HCT116 (cell line): Measurements from ENCODE around the gene QKI. TPM values are rescaled to one million over a fixed set of nuclear protein-coding genes. Genes with fewer than 3 reads are reported as not detected.

ENCODE experiments used
- ATAC-seq: fragments of 200-7000 bp; cut with Tn5 transposase; 2 replicates; pipeline ENCODE4 v1.9.1; 2020; ENCODE audit warnings: mild to moderate bottlenecking, moderate library complexity
- BruUV-seq: library from RNA; stranded (reverse); fragments of 400-500 nt; replicated peaks from 2 replicates; lab custom pipeline; 2021; lab: Mats Ljungman, UMichigan
- CTCF ChIA-PET: fragments of 300-600 bp; sonication (Branson Sonifier 250); formaldehyde crosslinking; loops from one replicate; lab custom pipeline; 2021; ENCODE audit warnings: antibody characterized with exemption; lab: Charles Lee
- POLR2A ChIA-PET: fragments of 300-600, 350-600 bp; sonication (Branson Sonifier 250); formaldehyde crosslinking; loops from one replicate; lab custom pipeline; 2021; ENCODE audit warnings: antibody characterized with exemption; lab: Charles Lee
- RAD21 ChIA-PET, 2 experiments: fragments of 300-600 bp; sonication (Branson Sonifier 250); formaldehyde crosslinking; loops; one replicate each; lab custom pipeline; 2023; ENCODE audit warnings: low total read pairs in 2 of 2; ENCODE audit not compliant: uncharacterized antibody in 2 of 2, unreplicated experiment in 2 of 2, low non-redundant PET in 1 of 2; lab: Charles Lee
- DNase-seq: peaks from one replicate; pipeline ENCODE4 v3.0.0-alpha.2; 2010; ENCODE audit warnings: low read depth, low spot score
- H2AFZ ChIP-seq: fragments of 200-600 bp; shearing (Covaris generic), sonication (generic); 2 replicates; pipeline ENCODE4 v1.6.1; 2017; ENCODE audit warnings: low read depth, mixed run types, mixed read lengths, antibody characterized with exemption, low read length; ENCODE audit not compliant: poor library complexity, severe bottlenecking
- H3K27ac ChIP-seq: 2 replicates; pipeline ENCODE4 v1.5.1; 2012; ENCODE audit warnings: low read depth, low read length
- H3K27me3 ChIP-seq: fragments of 200-600 bp; sonication (generic); 2 replicates; pipeline ENCODE4 v1.6.1; 2016; ENCODE audit warnings: mixed run types, low read length, mixed read lengths; ENCODE audit not compliant: insufficient read depth
- H3K36me3 ChIP-seq, 2 experiments: fragments of 200-500 bp in 1 of 2; fragments of 200-600 bp in 1 of 2; sonication (Bioruptor generic) in 1 of 2; sonication (generic) in 1 of 2; 2 replicates each; pipeline versions ENCODE4 v1.5.1 to v1.6.1; 2014 to 2016; ENCODE audit warnings: low read length in 2 of 2, inconsistent platforms in 1 of 2, mixed read lengths in 1 of 2, mixed run types in 1 of 2; ENCODE audit not compliant: insufficient read depth in 2 of 2, control insufficient read depth in 1 of 2
- H3K4me1 ChIP-seq, 2 experiments: fragments of 200-600 bp in 1 of 2; sonication (generic) in 1 of 2; 2 replicates each; pipeline versions ENCODE4 v1.5.1 to v1.6.1; 2012 to 2017; ENCODE audit warnings: low read length in 2 of 2, inconsistent platforms in 1 of 2, mild to moderate bottlenecking in 1 of 2, mixed read lengths in 1 of 2, mixed run types in 1 of 2, moderate library complexity in 1 of 2; ENCODE audit not compliant: insufficient read depth in 2 of 2, control insufficient read depth in 1 of 2
- H3K4me2 ChIP-seq: fragments of 200-600 bp; sonication (generic); 2 replicates; pipeline ENCODE4 v1.6.1; 2017; ENCODE audit warnings: mixed run types, low read length, mixed read lengths
- H3K4me3 ChIP-seq, 2 experiments: fragments of 200-600 bp in 1 of 2; sonication (generic) in 1 of 2; replicated peaks in 1 of 2; 2 replicates each; pipeline ENCODE4 v1.5.1; 2011 to 2016; ENCODE audit warnings: low read length in 2 of 2, control low read depth in 1 of 2, low read depth in 1 of 2, mild to moderate bottlenecking in 1 of 2, mixed read lengths in 1 of 2, mixed run types in 1 of 2
- H3K79me2 ChIP-seq: fragments of 200-600 bp; sonication (generic); 2 replicates; pipeline ENCODE4 v1.6.1; 2017; ENCODE audit warnings: mild to moderate bottlenecking, mixed run types, low read length, moderate library complexity, mixed read lengths; ENCODE audit not compliant: insufficient read depth
- H3K9ac ChIP-seq: fragments of 200-600 bp; sonication (generic); 2 replicates; pipeline ENCODE4 v1.6.1; 2016; ENCODE audit warnings: low read length, mixed read lengths
- H3K9me2 ChIP-seq: fragments of 200-600 bp; sonication (generic), shearing (Covaris generic); 2 replicates; pipeline ENCODE4 v1.6.1; 2017; ENCODE audit warnings: mixed run types, mild to moderate bottlenecking, moderate library complexity; ENCODE audit not compliant: insufficient read depth
- H3K9me3 ChIP-seq, 2 experiments: fragments of 200-500 bp in 1 of 2; fragments of 200-600 bp in 1 of 2; sonication (Bioruptor generic) in 1 of 2; sonication (generic) in 1 of 2; 2 replicates each; pipeline ENCODE4 v1.6.1; 2014 to 2017; ENCODE audit warnings: low read length in 2 of 2, mixed read lengths in 2 of 2, inconsistent platforms in 1 of 2, low read depth in 1 of 2, mild to moderate bottlenecking in 1 of 2, mixed run types in 1 of 2, moderate library complexity in 1 of 2; ENCODE audit not compliant: control insufficient read depth in 1 of 2, insufficient read depth in 1 of 2
- H4K20me1 ChIP-seq: fragments of 200-600 bp; sonication (generic), shearing (Covaris generic); 2 replicates; pipeline ENCODE4 v1.6.1; 2017; ENCODE audit warnings: mixed run types, mild to moderate bottlenecking, moderate library complexity; ENCODE audit not compliant: insufficient read depth
- CBX3 ChIP-seq: IDR thresholded peaks from 2 replicates; pipeline ENCODE4 v1.6.1; 2012; ENCODE audit warnings: low read depth
- CEBPB ChIP-seq: IDR thresholded peaks from 2 replicates; pipeline ENCODE4 v1.6.1; 2012; ENCODE audit warnings: low read depth
- ELF1 ChIP-seq: IDR thresholded peaks from 2 replicates; pipeline ENCODE4 v1.6.1; 2012; ENCODE audit warnings: low read depth, borderline replicate concordance
- MAX ChIP-seq: IDR thresholded peaks from 2 replicates; pipeline ENCODE4 v1.6.1; 2012
- RAD21 ChIP-seq: IDR thresholded peaks from 2 replicates; pipeline ENCODE4 v1.6.1; 2012; ENCODE audit warnings: low read depth, mild to moderate bottlenecking
- REST ChIP-seq: IDR thresholded peaks from 2 replicates; pipeline ENCODE4 v1.6.1; 2012; ENCODE audit warnings: low read depth
- SP1 ChIP-seq: IDR thresholded peaks from 2 replicates; pipeline ENCODE4 v1.6.1; 2012; ENCODE audit warnings: low read depth
- YY1 ChIP-seq: IDR thresholded peaks from 2 replicates; pipeline ENCODE4 v1.6.1; 2011; ENCODE audit warnings: low read length, low read depth, moderate library complexity, mild to moderate bottlenecking; ENCODE audit not compliant: insufficient replicate concordance; ENCODE audit errors: extremely low read depth
- ZFX ChIP-seq: fragments of 450-650 bp; IDR thresholded peaks from 2 replicates; pipeline ENCODE4 v1.6.1; 2017
- ZNF274 ChIP-seq: fragments of 200-500 bp; sonication (Bioruptor generic); IDR thresholded peaks from 2 replicates; pipeline ENCODE4 v1.6.1; 2014; ENCODE audit warnings: mild to moderate bottlenecking, low read depth, low read length, inconsistent platforms
- intact Hi-C: fragments of 100-400 bp; cut with micrococcal nuclease; formaldehyde crosslinking; loops from 2 replicates; pipeline ENCODE4 v1.10.0; 2022
- total RNA-seq: library from RNA; stranded (reverse); gene quantifications from one replicate; pipeline ENCODE4 v1.2.1, GENCODE V29; 2021; ENCODE audit not compliant: unreplicated experiment
- TF ChIP-seq, protein P1 (sequence below): IDR thresholded peaks from 2 replicates; pipeline ENCODE4 v1.6.1; 2012

QKI gene
- total RNA-seq, 1 experiment from 2014 or later: 35.3 TPM

DNA sequence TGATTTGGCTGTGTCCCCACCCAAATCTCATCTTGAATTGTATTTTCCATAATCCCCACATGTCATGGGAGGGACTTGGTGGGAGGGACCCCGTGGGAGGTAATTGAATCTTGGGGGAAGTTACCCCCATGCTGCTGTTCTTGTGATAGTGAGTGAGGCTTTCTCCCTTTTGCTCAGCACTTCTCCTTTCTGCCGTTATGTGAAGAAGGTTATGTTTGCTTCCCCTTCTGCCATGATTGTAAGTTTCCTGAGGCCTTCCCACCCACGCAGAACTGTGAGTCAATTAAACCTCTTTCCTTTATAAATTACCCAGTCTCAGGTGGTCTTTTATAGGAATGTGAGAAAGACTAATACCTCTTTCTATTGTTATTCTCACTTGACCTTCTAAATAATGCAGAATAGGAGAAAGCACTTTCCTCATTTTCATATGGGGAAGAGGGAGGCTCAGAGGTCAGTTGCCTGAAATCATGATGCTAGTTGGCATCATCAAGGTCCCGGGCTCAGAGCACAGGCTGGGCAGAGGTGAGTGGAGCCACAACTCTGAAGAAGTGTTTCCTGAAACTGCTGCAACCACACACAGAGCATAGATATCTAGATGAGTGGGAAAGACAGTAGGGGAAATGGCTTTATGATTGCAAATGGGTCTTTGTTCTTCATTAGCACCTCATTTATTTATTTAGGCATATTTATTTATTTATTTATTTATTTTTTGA lies 191.0 kb downstream of the QKI start:
- DNase-seq (no peak), ATAC-seq (no peak)
- H3K9ac ChIP-seq: no peak overlapping the region
- H3K9me2 ChIP-seq: no peaks in the 10 kb centered on the region
- BruUV-seq: no TSS peak
- ChIA-PET CTCF (no interaction called here), POLR2A (no interaction called here), RAD21 (no interaction called here)
- no peaks in the 10 kb centered on the region for H3K4me1 ChIP-seq
- no peaks in the 10 kb centered on the region for H4K20me1 ChIP-seq
- no peak overlapping the region for H2AFZ ChIP-seq
- no peaks in the 10 kb centered on the region for H3K9me3 ChIP-seq
- H3K4me2 ChIP-seq: no peak overlapping the region
- TF ChIP-seq YY1: no peak
- TF ChIP-seq, protein P1, sequence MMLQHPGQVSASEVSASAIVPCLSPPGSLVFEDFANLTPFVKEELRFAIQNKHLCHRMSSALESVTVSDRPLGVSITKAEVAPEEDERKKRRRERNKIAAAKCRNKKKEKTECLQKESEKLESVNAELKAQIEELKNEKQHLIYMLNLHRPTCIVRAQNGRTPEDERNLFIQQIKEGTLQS: no peak
- TF ChIP-seq CEBPB: no peak
- no peak for TF ChIP-seq RAD21
- TF ChIP-seq ZFX: no peak
- no peak for TF ChIP-seq CBX3
- no peak for TF ChIP-seq REST
- TF ChIP-seq MAX: no peak
- no peak for TF ChIP-seq ELF1
- no peak for TF ChIP-seq ZNF274
- TF ChIP-seq SP1: no peak
- no peak overlapping the region for H3K27ac ChIP-seq
- H3K4me3 ChIP-seq: no peak overlapping the region
- no peaks in the 10 kb centered on the region for H3K27me3 ChIP-seq
- H3K79me2 ChIP-seq: no peaks in the 10 kb centered on the region
- intact Hi-C loops: no loop called here
- H3K36me3 ChIP-seq: no peaks in the 10 kb centered on the region
